OCI-LY3 (cell line): ENCODE results near the gene CAPRIN2.

Source experiments
- H2AFZ ChIP-seq: fragments of 200-600, 300-600 bp; shearing (Covaris generic); 2 replicates; pipeline ENCODE4 v1.6.0; 2014; ENCODE audit warnings: antibody characterized with exemption, low read depth, low read length
- H3K27ac ChIP-seq: fragments of 200-600, 300-600 bp; sonication (generic); 2 replicates; pipeline ENCODE4 v1.5.1; 2014; ENCODE audit warnings: mild to moderate bottlenecking, low read length, moderate library complexity, mixed read lengths
- H3K27me3 ChIP-seq: fragments of 200-600, 300-600 bp; sonication (generic); 2 replicates; pipeline ENCODE4 v1.6.1; 2014; ENCODE audit warnings: low read depth, low read length, mixed read lengths
- H3K36me3 ChIP-seq: fragments of 200-600, 300-600 bp; sonication (generic); replicated peaks from 2 replicates; pipeline ENCODE3; 2014; ENCODE audit warnings: low read depth, low read length, mixed read lengths
- H3K4me1 ChIP-seq: fragments of 300-600, 200-600 bp; sonication (generic); 2 replicates; pipeline ENCODE4 v1.6.1; 2014; ENCODE audit warnings: low read length, mixed read lengths
- H3K4me2 ChIP-seq: fragments of 200-600, 300-600 bp; sonication (generic); 2 replicates; pipeline ENCODE4 v1.6.1; 2014; ENCODE audit warnings: low read length, mixed read lengths
- H3K4me3 ChIP-seq: fragments of 300-600, 200-600 bp; sonication (generic); 2 replicates; pipeline ENCODE4 v1.5.1; 2014; ENCODE audit warnings: antibody characterized with exemption, mild to moderate bottlenecking, low read length, moderate library complexity
- H3K79me2 ChIP-seq: fragments of 300-600, 200-600 bp; shearing (Covaris generic); 2 replicates; pipeline ENCODE4 v1.6.1; 2014; ENCODE audit warnings: mild to moderate bottlenecking, low read length, mixed read lengths
- H3K9ac ChIP-seq: fragments of 300-600, 200-600 bp; shearing (Covaris generic); 2 replicates; pipeline ENCODE4 v1.6.0; 2014; ENCODE audit warnings: mild to moderate bottlenecking, low read length, moderate library complexity
- H3K9me3 ChIP-seq: fragments of 200-600, 300-600 bp; shearing (Covaris generic); 2 replicates; pipeline ENCODE4 v1.6.1; 2014; ENCODE audit warnings: low read length, mixed read lengths; ENCODE audit not compliant: insufficient read depth
- H4K20me1 ChIP-seq: fragments of 200-600, 300-600 bp; sonication (generic); 2 replicates; pipeline ENCODE4 v1.6.1; 2016; ENCODE audit warnings: low read length, mixed read lengths; ENCODE audit not compliant: insufficient read depth
- CTCF ChIP-seq: fragments of 200-600, 300-600 bp; sonication (generic); IDR thresholded peaks from 2 replicates; pipeline ENCODE4 v1.5.1; 2014; ENCODE audit warnings: antibody characterized with exemption, low read length, low read depth
- EZH2phosphoT487 ChIP-seq: fragments of 200-600 bp; shearing (Covaris generic); IDR thresholded peaks from 2 replicates; pipeline ENCODE4 v1.6.1; 2018; ENCODE audit warnings: antibody characterized with exemption, mixed run types, low read depth

Gene CAPRIN2

GRCh38 chr12:30752255-30752654, 2.5 kb downstream of the CAPRIN2 start:
- H3K4me2 ChIP-seq, result no peak overlapping the region
- peaks cover 23% of the 10 kb centered on the region for H3K4me1 ChIP-seq
- peaks cover 7% of the 10 kb centered on the region; the same call in 1 of the 2 replicates for H3K79me2 ChIP-seq
- no peak overlapping the region for H3K27ac ChIP-seq
- H2AFZ ChIP-seq, result no peak overlapping the region
- no peak overlapping the region for H3K4me3 ChIP-seq
- no peaks in the 10 kb centered on the region for H3K36me3 ChIP-seq
- no peak overlapping the region for H3K9ac ChIP-seq
- no peaks in the 10 kb centered on the region for H4K20me1 ChIP-seq
- H3K9me3 ChIP-seq, result no peaks in the 10 kb centered on the region
- TF ChIP-seq EZH2phosphoT487 (no peak), CTCF (no peak)
- no peaks in the 10 kb centered on the region for H3K27me3 ChIP-seq

GRCh38 chr12:30748147-30748546, 6.6 kb downstream of the CAPRIN2 start:
- TF ChIP-seq EZH2phosphoT487 (no peak), CTCF (no peak)
- no peaks in the 10 kb centered on the region for H3K79me2 ChIP-seq

GRCh38 chr12:30746190-30746589, 8.6 kb downstream of the CAPRIN2 start:
- Histone ChIP-seq H3K4me2 (no peak overlapping the region), H3K9me3 (no peaks in the 10 kb centered on the region), H2AFZ (no peak overlapping the region), H3K27ac (no peak overlapping the region), H4K20me1 (no peaks in the 10 kb centered on the region), H3K27me3 (no peaks in the 10 kb centered on the region), H3K36me3 (peaks cover 7% of the 10 kb centered on the region), H3K9ac (no peak overlapping the region), H3K4me1 (no peaks in the 10 kb centered on the region), H3K4me3 (no peak overlapping the region), H3K79me2 (no peaks in the 10 kb centered on the region)
- TF ChIP-seq CTCF, result no peak
- no peak for TF ChIP-seq EZH2phosphoT487

More at GRCh38 chr12:30748147-30748546, 6.6 kb downstream of the CAPRIN2 start:
- Histone ChIP-seq H4K20me1 (no peaks in the 10 kb centered on the region), H3K27me3 (no peaks in the 10 kb centered on the region), H3K9ac (no peak overlapping the region), H3K27ac (no peak overlapping the region), H2AFZ (no peak overlapping the region), H3K36me3 (peaks cover 7% of the 10 kb centered on the region), H3K9me3 (no peaks in the 10 kb centered on the region), H3K4me2 (no peak overlapping the region), H3K4me3 (no peak overlapping the region), H3K4me1 (peaks cover 7% of the 10 kb centered on the region)

- Histone ChIP-seq H2AFZ (no peak overlapping the region), H3K36me3 (peaks cover 7% of the 10 kb centered on the region), H3K4me1 (no peaks in the 10 kb centered on the region), H4K20me1 (no peaks in the 10 kb centered on the region), H3K27ac (no peak overlapping the region), H3K27me3 (no peaks in the 10 kb centered on the region), H3K4me2 (no peak overlapping the region), H3K9ac (no peak overlapping the region), H3K4me3 (no peak overlapping the region), H3K9me3 (no peaks in the 10 kb centered on the region), H3K79me2 (no peaks in the 10 kb centered on the region)
- TF ChIP-seq EZH2phosphoT487, result no peak
- no peak for TF ChIP-seq CTCF
Observed at GRCh38 chr12:30744321-30744720, 10.4 kb downstream of the CAPRIN2 start.
